ENCODE results near the gene PLET1. TPM values are rescaled to one million over a fixed set of nuclear protein-coding genes. Genes with fewer than 3 reads are reported as not detected.

PLET1 gene
- total and polyA plus RNA-seq, 7 experiments from 2014 or later: not detected

- ChIA-PET POLR2A (interaction anchor here (1.9 kb wide), 1 partner anchor 56 kb away, joined by 7 read pairs; no protein-coding TSS in a partner anchor), CTCF (interaction anchor here (1.0 to 8.2 kb wide), 3 partner anchors 9 to 58 kb away, joined by 4 to 141 read pairs (median 5); no protein-coding TSS in a partner anchor)
- H3K27ac Mint-ChIP-seq: peak overlapping the region in 3 of 9 donors; percentile 41 to 99 (median 96)
- peaks cover 9% of the 10 kb centered on the region in 2 donors for H3K4me1 ChIP-seq (ENCODE audit: control insufficient read depth in 2 of 2, insufficient read depth in 2 of 2, low read length in 2 of 2)
- peak overlapping the region in 4 of 10 donors; percentile 36 to 93 (median 67) for H3K4me3 Mint-ChIP-seq
- peaks cover 0 to 2% (median 0%) of the 10 kb centered on the region in 3 experiments for H3K36me3 ChIP-seq (ENCODE audit: control insufficient read depth in 2 of 3, insufficient read depth in 3 of 3, low read length in 3 of 3)
- no peaks in the 10 kb centered on the region for H3K9me3 ChIP-seq (ENCODE audit: control insufficient read depth in 2 of 3, low read length in 3 of 3)
- intact Hi-C loops (cut with micrococcal nuclease): loop anchor here (2.0 to 10.0 kb wide), 3 partner anchors 199 to 1551 kb away; partner anchors contain the start of genes CLDN25 (in 1 of the 2), DLAT (in 1 of the 2) and ZW10 (in 1 of the 2)
- no peak overlapping the region for H3K27ac ChIP-seq (ENCODE audit: low read depth, low read length)
- peaks cover 0 to 9% (median 8%) of the 10 kb centered on the region in 5 donors for H3K36me3 Mint-ChIP-seq
- peaks cover 0 to 2% (median 0%) of the 10 kb centered on the region in 11 donors for H3K9me3 Mint-ChIP-seq
- DNase-seq (no peak), ATAC-seq (no peak)
- no peak overlapping the region for H3K4me3 ChIP-seq (ENCODE audit: low read length)
- H3K27me3 ChIP-seq (ENCODE audit: control insufficient read depth in 2 of 2, insufficient read depth in 2 of 2, low read length in 2 of 2): no peaks in the 10 kb centered on the region
- H3K4me1 Mint-ChIP-seq: peaks cover 15 to 38% (median 27%) of the 10 kb centered on the region in 7 donors
- peaks cover 0 to 2% (median 0%) of the 10 kb centered on the region in 5 donors for H3K27me3 Mint-ChIP-seq
Measured at GRCh38 chr11:112223754-112224532, 36.7 kb downstream of the PLET1 start.

GRCh38 chr11:112223121-112223520, 37.5 kb downstream of the PLET1 start:
- CTCF ChIA-PET: interaction anchor here (0.6 to 8.2 kb wide), 6 partner anchors 9 to 107 kb away, joined by 3 to 141 read pairs (median 4); no protein-coding TSS in a partner anchor

GRCh38 chr11:112222303-112222702, 38.4 kb downstream of the PLET1 start:
- ATAC-seq: no peak
- H3K4me1 Mint-ChIP-seq: peaks cover 5 to 24% (median 11%) of the 10 kb centered on the region in 7 donors
- peaks cover 0 to 2% (median 0%) of the 10 kb centered on the region in 5 donors for H3K36me3 Mint-ChIP-seq
- peaks cover 0 to 2% (median 0%) of the 10 kb centered on the region in 5 donors for H3K27me3 Mint-ChIP-seq
- Histone ChIP-seq H3K27ac (ENCODE audit: low read depth, low read length) (no peak overlapping the region), H3K4me3 (ENCODE audit: low read length) (no peak overlapping the region), H3K27me3 (ENCODE audit: control insufficient read depth in 2 of 2, insufficient read depth in 2 of 2, low read length in 2 of 2) (no peaks in the 10 kb centered on the region), H3K36me3 (ENCODE audit: control insufficient read depth in 2 of 3, insufficient read depth in 3 of 3, low read length in 3 of 3) (no peaks in the 10 kb centered on the region), H3K9me3 (ENCODE audit: control insufficient read depth in 2 of 3, low read length in 3 of 3) (no peaks in the 10 kb centered on the region), H3K4me1 (ENCODE audit: control insufficient read depth in 2 of 2, insufficient read depth in 2 of 2, low read length in 2 of 2) (peaks cover 5% of the 10 kb centered on the region in 2 donors)
- H3K27ac Mint-ChIP-seq: no peak overlapping the region
- H3K4me3 Mint-ChIP-seq: no peak overlapping the region
- intact Hi-C loops (cut with micrococcal nuclease): loop anchor here (5.0 to 10.0 kb wide), 2 partner anchors 230 to 1552 kb away; partner anchors contain the start of genes CLDN25 (in 1 of the 2) and ZW10 (in 1 of the 2)
- POLR2A ChIA-PET: interaction anchor here (1.9 kb wide), 1 partner anchor 58 kb away, joined by 7 read pairs; no protein-coding TSS in a partner anchor
- peaks cover 0 to 2% (median 0%) of the 10 kb centered on the region in 11 donors for H3K9me3 Mint-ChIP-seq
- no peak for DNase-seq
- CTCF ChIA-PET: interaction anchor here (0.9 to 8.2 kb wide), 5 partner anchors 8 to 1068 kb away, joined by 3 to 141 read pairs (median 3); no protein-coding TSS in a partner anchor

More at GRCh38 chr11:112223121-112223520, 37.5 kb downstream of the PLET1 start:
- H3K9me3 Mint-ChIP-seq: peaks cover 0 to 2% (median 0%) of the 10 kb centered on the region in 11 donors
- Histone ChIP-seq H3K36me3 (ENCODE audit: control insufficient read depth in 2 of 3, insufficient read depth in 3 of 3, low read length in 3 of 3) (no peaks in the 10 kb centered on the region), H3K4me3 (ENCODE audit: low read length) (no peak overlapping the region), H3K27ac (ENCODE audit: low read depth, low read length) (no peak overlapping the region), H3K4me1 (ENCODE audit: control insufficient read depth in 2 of 2, insufficient read depth in 2 of 2, low read length in 2 of 2) (peaks cover 9% of the 10 kb centered on the region in 2 donors), H3K27me3 (ENCODE audit: control insufficient read depth in 2 of 2, insufficient read depth in 2 of 2, low read length in 2 of 2) (no peaks in the 10 kb centered on the region), H3K9me3 (ENCODE audit: control insufficient read depth in 2 of 3, low read length in 3 of 3) (no peaks in the 10 kb centered on the region)
- H3K27ac Mint-ChIP-seq: no peak overlapping the region
- H3K36me3 Mint-ChIP-seq: peaks cover 0 to 3% (median under 1%) of the 10 kb centered on the region in 5 donors
- peaks cover 0 to 2% (median 0%) of the 10 kb centered on the region in 5 donors for H3K27me3 Mint-ChIP-seq
- peaks cover 11 to 31% (median 19%) of the 10 kb centered on the region in 7 donors for H3K4me1 Mint-ChIP-seq
- ATAC-seq (no peak), DNase-seq (no peak)
- H3K4me3 Mint-ChIP-seq: no peak overlapping the region
- intact Hi-C loops (cut with micrococcal nuclease): loop anchor here (5.0 to 10.0 kb wide), 2 partner anchors 229 to 1552 kb away; partner anchors contain the start of genes CLDN25 (in 1 of the 2) and ZW10 (in 1 of the 2)
- POLR2A ChIA-PET: interaction anchor here (1.9 kb wide), 1 partner anchor 57 kb away, joined by 7 read pairs; no protein-coding TSS in a partner anchor

- Mint-ChIP-seq H3K4me3 (no peak overlapping the region), H3K9me3 (peaks cover 0 to 2% (median 0%) of the 10 kb centered on the region in 11 donors), H3K27ac (no peak overlapping the region), H3K36me3 (peaks cover 0 to 2% (median 0%) of the 10 kb centered on the region in 5 donors), H3K4me1 (peaks cover 0 to 20% (median 4%) of the 10 kb centered on the region in 7 donors), H3K27me3 (peaks cover 0 to 2% (median 0%) of the 10 kb centered on the region in 5 donors)
- intact Hi-C loops (cut with micrococcal nuclease): loop anchor here (5.0 to 10.0 kb wide), 2 partner anchors 231 to 1553 kb away; partner anchors contain the start of genes CLDN25 (in 1 of the 2) and ZW10 (in 1 of the 2)
- no peaks in the 10 kb centered on the region for H3K36me3 ChIP-seq (ENCODE audit: control insufficient read depth in 2 of 3, insufficient read depth in 3 of 3, low read length in 3 of 3)
- POLR2A ChIA-PET: interaction anchor here (0.6 to 2.1 kb wide), 3 partner anchors 53 to 1927 kb away, joined by 3 to 11 read pairs (median 3); no protein-coding TSS in a partner anchor
- DNase-seq: no peak
- CTCF ChIA-PET: interaction anchor here (0.7 to 8.2 kb wide), 6 partner anchors 8 to 334 kb away, joined by 3 to 141 read pairs (median 4); no protein-coding TSS in a partner anchor
- no peaks in the 10 kb centered on the region for H3K9me3 ChIP-seq (ENCODE audit: control insufficient read depth in 2 of 3, low read length in 3 of 3)
- no peak overlapping the region for H3K27ac ChIP-seq (ENCODE audit: low read depth, low read length)
- no peaks in the 10 kb centered on the region for H3K4me1 ChIP-seq (ENCODE audit: control insufficient read depth in 2 of 2, insufficient read depth in 2 of 2, low read length in 2 of 2)
- H3K27me3 ChIP-seq (ENCODE audit: control insufficient read depth in 2 of 2, insufficient read depth in 2 of 2, low read length in 2 of 2): no peaks in the 10 kb centered on the region
- ATAC-seq: no peak
- H3K4me3 ChIP-seq (ENCODE audit: low read length): no peak overlapping the region
Measured at GRCh38 chr11:112221274-112221835, 39.3 kb downstream of the PLET1 start.

GRCh38 chr11:112219476-112220232, 41.0 kb downstream of the PLET1 start:
- H3K36me3 Mint-ChIP-seq: no peaks in the 10 kb centered on the region
- Histone ChIP-seq H3K4me1 (ENCODE audit: control insufficient read depth in 2 of 2, insufficient read depth in 2 of 2, low read length in 2 of 2) (no peaks in the 10 kb centered on the region), H3K27ac (ENCODE audit: low read depth, low read length) (no peak overlapping the region), H3K27me3 (ENCODE audit: control insufficient read depth in 2 of 2, insufficient read depth in 2 of 2, low read length in 2 of 2) (no peaks in the 10 kb centered on the region), H3K9me3 (ENCODE audit: control insufficient read depth in 2 of 3, low read length in 3 of 3) (no peaks in the 10 kb centered on the region), H3K4me3 (ENCODE audit: low read length) (no peak overlapping the region), H3K36me3 (ENCODE audit: control insufficient read depth in 2 of 3, insufficient read depth in 3 of 3, low read length in 3 of 3) (no peaks in the 10 kb centered on the region)
- peaks cover 0 to 4% (median 0%) of the 10 kb centered on the region in 5 donors for H3K27me3 Mint-ChIP-seq
- H3K4me1 Mint-ChIP-seq: peaks cover 0 to 17% (median 3%) of the 10 kb centered on the region in 7 donors
- ChIA-PET POLR2A (interaction anchor here (0.6 to 2.1 kb wide), 2 partner anchors 60 to 328 kb away, joined by 3 to 11 read pairs; no protein-coding TSS in a partner anchor), CTCF (interaction anchor here (0.6 to 8.2 kb wide), 16 partner anchors 10 to 1070 kb away, joined by 3 to 141 read pairs (median 4); partner anchors contain the start of gene NCAM1)
- no peak overlapping the region for H3K4me3 Mint-ChIP-seq
- no peaks in the 10 kb centered on the region for H3K9me3 Mint-ChIP-seq
- H3K27ac Mint-ChIP-seq: peak overlapping the region in 2 of 9 donors; percentile 38 to 59
- intact Hi-C loops (cut with micrococcal nuclease): loop anchor here (1.0 to 10.0 kb wide), 14 partner anchors 61 to 1578 kb away; partner anchors contain the start of genes ZW10 (in 2 of the 2) and CLDN25 (in 1 of the 2)
- ATAC-seq (peak; percentile 99), DNase-seq (peak in 7 of 9 donors; percentile 54 to 77 (median 69))

All from naive thymus-derived CD4-positive, alpha-beta T cell (primary cell).